ENCODE measurements around the gene CADPS.

DNA sequence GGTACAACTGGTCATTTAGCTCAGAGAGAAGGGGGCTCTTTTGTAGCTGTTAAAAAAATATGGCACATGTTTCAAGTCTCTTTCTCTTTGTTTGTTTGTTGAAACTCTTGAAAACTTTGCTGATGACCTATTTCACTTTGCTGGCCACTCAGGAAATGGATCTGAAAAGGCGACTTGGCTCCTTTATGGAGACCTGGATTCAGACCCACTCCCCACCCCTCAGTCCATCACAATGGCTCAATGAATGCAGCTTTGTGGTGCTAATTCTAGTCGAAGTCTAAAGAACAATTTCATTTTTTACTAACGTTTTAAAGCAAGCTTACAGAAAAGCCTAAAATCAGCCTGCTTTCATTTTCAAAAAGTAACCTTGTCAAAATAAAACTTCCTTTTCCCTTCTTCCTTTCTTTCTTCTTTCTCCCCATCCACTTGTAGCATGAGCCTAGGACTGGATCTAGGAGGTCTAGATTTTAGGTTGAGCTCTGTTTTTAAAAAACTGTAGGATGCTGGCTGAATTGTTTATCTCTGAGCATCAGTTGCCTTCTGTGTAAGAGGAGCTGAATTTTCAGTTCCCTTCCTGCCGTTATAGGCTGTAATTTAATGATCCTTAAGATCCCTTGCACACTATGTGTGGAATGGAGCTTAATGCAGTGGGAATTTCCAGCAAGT lies 336.4 kb downstream of the CADPS start:
- TF ChIP-seq, protein P1, sequence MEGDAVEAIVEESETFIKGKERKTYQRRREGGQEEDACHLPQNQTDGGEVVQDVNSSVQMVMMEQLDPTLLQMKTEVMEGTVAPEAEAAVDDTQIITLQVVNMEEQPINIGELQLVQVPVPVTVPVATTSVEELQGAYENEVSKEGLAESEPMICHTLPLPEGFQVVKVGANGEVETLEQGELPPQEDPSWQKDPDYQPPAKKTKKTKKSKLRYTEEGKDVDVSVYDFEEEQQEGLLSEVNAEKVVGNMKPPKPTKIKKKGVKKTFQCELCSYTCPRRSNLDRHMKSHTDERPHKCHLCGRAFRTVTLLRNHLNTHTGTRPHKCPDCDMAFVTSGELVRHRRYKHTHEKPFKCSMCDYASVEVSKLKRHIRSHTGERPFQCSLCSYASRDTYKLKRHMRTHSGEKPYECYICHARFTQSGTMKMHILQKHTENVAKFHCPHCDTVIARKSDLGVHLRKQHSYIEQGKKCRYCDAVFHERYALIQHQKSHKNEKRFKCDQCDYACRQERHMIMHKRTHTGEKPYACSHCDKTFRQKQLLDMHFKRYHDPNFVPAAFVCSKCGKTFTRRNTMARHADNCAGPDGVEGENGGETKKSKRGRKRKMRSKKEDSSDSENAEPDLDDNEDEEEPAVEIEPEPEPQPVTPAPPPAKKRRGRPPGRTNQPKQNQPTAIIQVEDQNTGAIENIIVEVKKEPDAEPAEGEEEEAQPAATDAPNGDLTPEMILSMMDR (IDR thresholded peaks at IDR 0.05 in 8 of 11, conservative IDR thresholded peaks at IDR 0.05 in 3 of 11): no peak
- TF ChIP-seq POLR2A (IDR thresholded peaks at IDR 0.05): no peak
